Measurements from ENCODE around the gene SUPT6H. TPM values are rescaled to one million over a fixed set of nuclear protein-coding genes. Genes with fewer than 3 reads are reported as not detected.
"Not testable (repeated sequence)": the region's sequence is repeated elsewhere in the genome, so short reads cannot be mapped to it uniquely, and the experiment has no call there.

Gene SUPT6H
- total and polyA plus RNA-seq, 2 experiments from 2014 or later: 32.6 to 50.8 TPM

- no peak for DNase-seq (ENCODE audit: low spot score)
- 17% methylated on average over 16 of the region's 18 CpGs for WGBS (ENCODE audit: low lambda C conversion rate, missing lambda C conversion rate)
- H3K79me2 ChIP-seq: peaks cover 56% of the 10 kb centered on the region
Measured at GRCh38 chr17:28718333-28719020, 56.5 kb downstream of the SUPT6H start.

GRCh38 chr17:28719021-28719433, 57.0 kb downstream of the SUPT6H start:
- H3K79me2 ChIP-seq: peaks cover 56% of the 10 kb centered on the region
- WGBS (ENCODE audit: low lambda C conversion rate, missing lambda C conversion rate): 34% methylated on average over 18 of the region's 18 CpGs
- H4K20me1 ChIP-seq (ENCODE audit: insufficient read depth, poor library complexity, severe bottlenecking): peaks cover 36% of the 10 kb centered on the region
- no peaks in the 10 kb centered on the region for H3K9me3 ChIP-seq (ENCODE audit: low read depth)
- no peak overlapping the region for H3K4me3 ChIP-seq
- H3K27me3 ChIP-seq: no peaks in the 10 kb centered on the region
- no peak for DNase-seq (ENCODE audit: low spot score)
- H3K36me3 ChIP-seq (replicated peaks; ENCODE audit: insufficient read depth, low read depth): no peaks in the 10 kb centered on the region
- peak overlapping the region; percentile 94 for H3K27ac ChIP-seq
- H2AFZ ChIP-seq: no peak overlapping the region
- TF ChIP-seq EZH2 (IDR thresholded peaks at IDR 0.05; ENCODE audit: borderline replicate concordance) (no peak), CTCF (IDR thresholded peaks at IDR 0.05; ENCODE audit: poor library complexity) (no peak), EZH2phosphoT487 (IDR thresholded peaks at IDR 0.05; ENCODE audit: low read depth, severe bottlenecking, unreplicated experiment) (no peak)
- H3K4me1 ChIP-seq (ENCODE audit: insufficient read depth): peaks cover 39% of the 10 kb centered on the region
- H3K9me2 ChIP-seq (replicated peaks; ENCODE audit: insufficient read depth): no peaks in the 10 kb centered on the region
- peak overlapping the region; percentile 88 for H3K4me2 ChIP-seq

More at GRCh38 chr17:28718333-28719020, 56.5 kb downstream of the SUPT6H start:
- H3K27me3 ChIP-seq: no peaks in the 10 kb centered on the region
- H3K9me3 ChIP-seq (ENCODE audit: low read depth): no peaks in the 10 kb centered on the region
- peak overlapping the region; percentile 70 for H2AFZ ChIP-seq
- H3K4me3 ChIP-seq: peak overlapping the region; percentile 27
- H3K36me3 ChIP-seq (replicated peaks; ENCODE audit: insufficient read depth, low read depth): no peaks in the 10 kb centered on the region
- peaks cover 34% of the 10 kb centered on the region for H3K4me1 ChIP-seq (ENCODE audit: insufficient read depth)
- H3K27ac ChIP-seq: peak overlapping the region; percentile 94
- no peak for TF ChIP-seq CTCF (IDR thresholded peaks at IDR 0.05; ENCODE audit: poor library complexity)
- no peak for TF ChIP-seq EZH2phosphoT487 (IDR thresholded peaks at IDR 0.05; ENCODE audit: low read depth, severe bottlenecking, unreplicated experiment)
- TF ChIP-seq EZH2 (IDR thresholded peaks at IDR 0.05; ENCODE audit: borderline replicate concordance): no peak
- H4K20me1 ChIP-seq (ENCODE audit: insufficient read depth, poor library complexity, severe bottlenecking): peaks cover 36% of the 10 kb centered on the region
- peak overlapping the region; percentile 88 for H3K4me2 ChIP-seq
- H3K9me2 ChIP-seq (replicated peaks; ENCODE audit: insufficient read depth): no peaks in the 10 kb centered on the region

GRCh38 chr17:28720247-28720996, 58.4 kb downstream of the SUPT6H start:
- WGBS (ENCODE audit: low lambda C conversion rate, missing lambda C conversion rate): 3% methylated on average over 30 of the region's 30 CpGs
- Histone ChIP-seq H3K27me3 (no peaks in the 10 kb centered on the region), H3K27ac (peak overlapping the region; percentile 94), H3K4me3 (peak overlapping the region; percentile 95), H2AFZ (no peak overlapping the region), H3K79me2 (peaks cover 54% of the 10 kb centered on the region), H3K4me2 (peak overlapping the region; percentile 98), H3K9me2 (replicated peaks; ENCODE audit: insufficient read depth) (no peaks in the 10 kb centered on the region), H3K9me3 (ENCODE audit: low read depth) (no peaks in the 10 kb centered on the region), H3K4me1 (ENCODE audit: insufficient read depth) (peaks cover 48% of the 10 kb centered on the region), H3K36me3 (replicated peaks; ENCODE audit: insufficient read depth, low read depth) (no peaks in the 10 kb centered on the region), H4K20me1 (ENCODE audit: insufficient read depth, poor library complexity, severe bottlenecking) (peaks cover 39% of the 10 kb centered on the region)
- DNase-seq (ENCODE audit: low spot score): no peak
- TF ChIP-seq EZH2phosphoT487 (IDR thresholded peaks at IDR 0.05; ENCODE audit: low read depth, severe bottlenecking, unreplicated experiment): no peak
- no peak for TF ChIP-seq EZH2 (IDR thresholded peaks at IDR 0.05; ENCODE audit: borderline replicate concordance)
- peak; percentile 19 for TF ChIP-seq CTCF (IDR thresholded peaks at IDR 0.05; ENCODE audit: poor library complexity)

- not testable (repeated sequence) for H2AFZ ChIP-seq; H3K36me3 ChIP-seq (replicated peaks; ENCODE audit: insufficient read depth, low read depth); H3K9me3 ChIP-seq (ENCODE audit: low read depth); H3K9me2 ChIP-seq (replicated peaks; ENCODE audit: insufficient read depth); H3K27me3 ChIP-seq; DNase-seq (ENCODE audit: low spot score)
- Histone ChIP-seq H3K4me1 (ENCODE audit: insufficient read depth) (peaks cover 49% of the 10 kb centered on the region), H3K4me2 (peak overlapping the region; percentile 98), H4K20me1 (ENCODE audit: insufficient read depth, poor library complexity, severe bottlenecking) (peaks cover 39% of the 10 kb centered on the region), H3K79me2 (peaks cover 49% of the 10 kb centered on the region), H3K27ac (peak overlapping the region; percentile 94), H3K4me3 (peak overlapping the region; percentile 95)
- WGBS (ENCODE audit: low lambda C conversion rate, missing lambda C conversion rate): 24% methylated on average over 19 of the region's 19 CpGs
Measured at GRCh38 chr17:28720997-28721329, 59.0 kb downstream of the SUPT6H start.

Measured in hepatocyte (in vitro differentiated cells).